Subcutaneous abdominal adipose tissue (tissue), 5 donors: ENCODE results near the gene PDP2.

ENCODE experiments used
- H3K27ac ChIP-seq: one replicate; pipeline ENCODE4 v1.7.0; 2013; ENCODE audit warnings: low read depth, mild to moderate bottlenecking, inconsistent platforms, low read length, moderate library complexity
- H3K27me3 ChIP-seq, 5 donors: one replicate each; pipeline ENCODE4 v1.7.0; 2013; ENCODE audit warnings: low read length in 5 of 5, inconsistent platforms in 1 of 5; ENCODE audit not compliant: control insufficient read depth in 5 of 5, insufficient read depth in 4 of 5
- H3K36me3 ChIP-seq, 5 donors: one replicate each; pipeline ENCODE4 v1.7.0; 2013; ENCODE audit warnings: low read length in 5 of 5; ENCODE audit not compliant: control insufficient read depth in 5 of 5, insufficient read depth in 5 of 5
- H3K4me1 ChIP-seq, 5 donors: one replicate each; pipeline ENCODE4 v1.7.0; 2013; ENCODE audit warnings: low read length in 5 of 5, mild to moderate bottlenecking in 3 of 5, moderate library complexity in 1 of 5; ENCODE audit not compliant: control insufficient read depth in 5 of 5, insufficient read depth in 5 of 5
- H3K4me3 ChIP-seq, 5 donors: one replicate each; pipeline ENCODE4 v1.7.0; 2013; ENCODE audit warnings: low read length in 5 of 5, low read depth in 1 of 5
- H3K9ac ChIP-seq, 5 donors: one replicate each; pipeline ENCODE4 v1.7.0; 2013; ENCODE audit warnings: low read length in 5 of 5, mild to moderate bottlenecking in 4 of 5, moderate library complexity in 3 of 5
- H3K9me3 ChIP-seq, 5 donors: one replicate each; pipeline ENCODE4 v1.7.0; 2013; ENCODE audit warnings: low read length in 5 of 5; ENCODE audit not compliant: control insufficient read depth in 5 of 5
- donor health status: healthy.
- donor health status: healthy.
- donor health status: healthy.
- donor health status: healthy.
- donor health status: healthy.

The PDP2 gene

GRCh38 chr16:66844342-66845079 lies 35.8 kb upstream of the PDP2 start, which contains the start of gene CA7:
TSS of gene CA7 (plus strand) at chr16:66844414. CDS start at chr16:66844488, 74 bp downstream.
- H3K36me3 ChIP-seq, result no peaks in the 10 kb centered on the region
- H3K9me3 ChIP-seq, result no peaks in the 10 kb centered on the region
- no peak within 1 kb of the TSS for H3K9ac ChIP-seq
- H3K4me3 ChIP-seq, result peak within 1 kb of the TSS in 4 of 5 donors; percentile 42 to 74 (median 58)
- H3K27ac ChIP-seq, result no peak within 1 kb of the TSS
- H3K27me3 ChIP-seq, result peaks cover 22 to 43% (median 31%) of the 10 kb centered on the region in 5 donors
- H3K4me1 ChIP-seq, result peaks cover 0 to 13% (median 9%) of the 10 kb centered on the region in 5 donors

GRCh38 chr16:66845080-66845410 lies 35.3 kb upstream of the PDP2 start:
- Histone ChIP-seq H3K4me3 (peak overlapping the region in 4 of 5 donors; percentile 42 to 74 (median 58)), H3K27me3 (peaks cover 22 to 43% (median 31%) of the 10 kb centered on the region in 5 donors)

GRCh38 chr16:66845791-66846221 lies 34.5 kb upstream of the PDP2 start:
- H3K4me3 ChIP-seq, result no peak overlapping the region
- H3K9ac ChIP-seq, result no peak overlapping the region
- H3K27me3 ChIP-seq, result peaks cover 22 to 43% (median 33%) of the 10 kb centered on the region in 5 donors
- no peaks in the 10 kb centered on the region for H3K36me3 ChIP-seq
- H3K27ac ChIP-seq, result no peak overlapping the region
- H3K4me1 ChIP-seq, result peaks cover 0 to 13% (median 9%) of the 10 kb centered on the region in 5 donors
- no peaks in the 10 kb centered on the region for H3K9me3 ChIP-seq

More at GRCh38 chr16:66845080-66845410, 35.3 kb upstream of the PDP2 start:
- Histone ChIP-seq H3K4me1 (peaks cover 0 to 13% (median 9%) of the 10 kb centered on the region in 5 donors), H3K9me3 (no peaks in the 10 kb centered on the region), H3K36me3 (no peaks in the 10 kb centered on the region), H3K9ac (no peak overlapping the region), H3K27ac (no peak overlapping the region)

- Histone ChIP-seq H3K4me1 (peaks cover 0 to 13% (median 9%) of the 10 kb centered on the region in 5 donors), H3K9ac (no peak overlapping the region), H3K27me3 (peaks cover 22 to 43% (median 33%) of the 10 kb centered on the region in 5 donors), H3K27ac (no peak overlapping the region), H3K36me3 (no peaks in the 10 kb centered on the region), H3K9me3 (no peaks in the 10 kb centered on the region), H3K4me3 (no peak overlapping the region)
Observed at GRCh38 chr16:66846266-66846665, 34.0 kb upstream of the PDP2 start.

GRCh38 chr16:66846831-66847230 lies 33.5 kb upstream of the PDP2 start:
- Histone ChIP-seq H3K9me3 (no peaks in the 10 kb centered on the region), H3K4me1 (peaks cover 0 to 13% (median 9%) of the 10 kb centered on the region in 5 donors), H3K4me3 (no peak overlapping the region), H3K27me3 (peaks cover 22 to 43% (median 33%) of the 10 kb centered on the region in 5 donors), H3K9ac (no peak overlapping the region), H3K36me3 (no peaks in the 10 kb centered on the region), H3K27ac (no peak overlapping the region)

GRCh38 chr16:66847533-66848067 lies 32.7 kb upstream of the PDP2 start:
- no peaks in the 10 kb centered on the region for H3K36me3 ChIP-seq
- H3K4me1 ChIP-seq, result peaks cover 0 to 13% (median 9%) of the 10 kb centered on the region in 5 donors
- H3K9me3 ChIP-seq, result no peaks in the 10 kb centered on the region
- peaks cover 22 to 43% (median 33%) of the 10 kb centered on the region in 5 donors for H3K27me3 ChIP-seq
- no peak overlapping the region for H3K27ac ChIP-seq
- no peak overlapping the region for H3K9ac ChIP-seq
- H3K4me3 ChIP-seq, result no peak overlapping the region

GRCh38 chr16:66848172-66848571 lies 32.1 kb upstream of the PDP2 start:
- H3K27ac ChIP-seq, result no peak overlapping the region
- H3K9ac ChIP-seq, result no peak overlapping the region
- no peak overlapping the region for H3K4me3 ChIP-seq
- H3K9me3 ChIP-seq, result no peaks in the 10 kb centered on the region
- H3K4me1 ChIP-seq, result peaks cover 0 to 13% (median 9%) of the 10 kb centered on the region in 5 donors
- peaks cover 22 to 40% (median 33%) of the 10 kb centered on the region in 5 donors for H3K27me3 ChIP-seq
- no peaks in the 10 kb centered on the region for H3K36me3 ChIP-seq

- Histone ChIP-seq H3K4me1 (peaks cover 0 to 11% (median 9%) of the 10 kb centered on the region in 5 donors), H3K9ac (no peak overlapping the region), H3K4me3 (no peak overlapping the region), H3K9me3 (no peaks in the 10 kb centered on the region), H3K36me3 (no peaks in the 10 kb centered on the region), H3K27ac (no peak overlapping the region), H3K27me3 (peaks cover 18 to 33% (median 31%) of the 10 kb centered on the region in 5 donors)
Observed at GRCh38 chr16:66849021-66849420, 31.3 kb upstream of the PDP2 start.

- no peak overlapping the region for H3K27ac ChIP-seq
- peaks cover 0 to 5% (median 5%) of the 10 kb centered on the region in 5 donors for H3K4me1 ChIP-seq
- H3K9me3 ChIP-seq, result no peaks in the 10 kb centered on the region
- peaks cover 15 to 30% (median 27%) of the 10 kb centered on the region in 5 donors for H3K27me3 ChIP-seq
- no peak overlapping the region for H3K9ac ChIP-seq
- no peaks in the 10 kb centered on the region for H3K36me3 ChIP-seq
- no peak overlapping the region for H3K4me3 ChIP-seq
Observed at GRCh38 chr16:66849549-66849948, 30.8 kb upstream of the PDP2 start.

GRCh38 chr16:66850115-66850815 lies 30.1 kb upstream of the PDP2 start:
- H3K9me3 ChIP-seq, result no peaks in the 10 kb centered on the region
- no peak overlapping the region for H3K9ac ChIP-seq
- H3K4me1 ChIP-seq, result no peaks in the 10 kb centered on the region
- no peak overlapping the region for H3K27ac ChIP-seq
- peaks cover 9 to 23% (median 20%) of the 10 kb centered on the region in 5 donors for H3K27me3 ChIP-seq
- H3K4me3 ChIP-seq, result no peak overlapping the region
- H3K36me3 ChIP-seq, result no peaks in the 10 kb centered on the region
